Measurements from ENCODE around the gene KLF3. TPM values are rescaled to one million over a fixed set of nuclear protein-coding genes. Genes with fewer than 3 reads are reported as not detected.
A peak's percentile ranks its signal among the peaks of the same experiment; 100 is the strongest.

The KLF3 gene
- total and polyA plus RNA-seq, 2 of the 8 experiments (the other 6 are each of a cell fraction or from before 2014, with no cell fraction given), result 8.0 to 14.9 TPM

- WGBS, 2 experiments (ENCODE audit: extremely low coverage in 1 of 2, insufficient coverage in 1 of 2, insufficient read length in 1 of 2, insufficient replicate concordance in 2 of 2, low coverage in 1 of 2, low lambda C conversion rate in 2 of 2, missing lambda C conversion rate in 1 of 2), result 59% methylated on average over 23 of the region's 23 CpGs; no CpG with 5 or more reads in 1 of the 2 experiments
- Histone ChIP-seq H4K5ac (ENCODE audit: insufficient read length, low read depth, low read length) (no peak overlapping the region), H4K8ac (ENCODE audit: extremely low read depth, insufficient read depth, low read length) (no peak overlapping the region)
- TF ChIP-seq USF2 (IDR thresholded peaks at IDR 0.05; ENCODE audit: low read length) (no peak), GTF2F1 (IDR thresholded peaks at IDR 0.05; ENCODE audit: borderline replicate concordance, low read depth, low read length) (no peak), JUN (IDR thresholded peaks at IDR 0.05; ENCODE audit: low read depth, low read length) (no peak), RAD21 (IDR thresholded peaks at IDR 0.05 in 1 of 2, conservative IDR thresholded peaks at IDR 0.05 in 1 of 2; ENCODE audit: low read depth in 2 of 2, low read length in 2 of 2) (peak; percentile 95 to 97), ATF2 (IDR thresholded peaks at IDR 0.05; ENCODE audit: low read length) (no peak; the same call in 1 of the 2 replicates), CBX5 (IDR thresholded peaks at IDR 0.05; ENCODE audit: low read depth, low read length) (no peak), NANOG (IDR thresholded peaks at IDR 0.05; ENCODE audit: insufficient read depth, low read depth, low read length, poor library complexity, severe bottlenecking) (no peak), NRF1 (IDR thresholded peaks at IDR 0.05; ENCODE audit: low read depth, low read length) (no peak)
These were observed 67.0 kb downstream of the KLF3 start for GRCh38 chr4:38730830-38731646.

More at GRCh38 chr4:38730830-38731646, 67.0 kb downstream of the KLF3 start:
- Histone ChIP-seq H3K18ac (ENCODE audit: extremely low read depth, low read length) (no peak overlapping the region), H4K91ac (replicated peaks; ENCODE audit: insufficient read length, low read length) (no peak overlapping the region), H2BK120ac (replicated peaks; ENCODE audit: low read depth, low read length) (no peak overlapping the region), H3K4ac (replicated peaks; ENCODE audit: insufficient read length, low read depth, low read length) (no peak overlapping the region), H2BK20ac (ENCODE audit: low read length) (no peak overlapping the region), H3K4me2 (ENCODE audit: insufficient read depth in 1 of 2, low read depth in 2 of 2, low read length in 2 of 2) (no peak overlapping the region), H3K9me3 (ENCODE audit: insufficient read depth in 2 of 2, low read depth in 1 of 2, low read length in 1 of 2) (peaks cover 0 to 6% of the 10 kb centered on the region in 2 experiments; a peak in 1 of 4 replicates), H3K23me2 (ENCODE audit: low read depth, low read length) (peaks cover 14% of the 10 kb centered on the region; the same call in 1 of the 2 replicates), H3K27me3 (replicated peaks in 1 of 4; ENCODE audit: control insufficient read depth in 3 of 4, extremely low read depth in 1 of 4, insufficient read depth in 3 of 4, low read length in 3 of 4) (no peaks in the 10 kb centered on the region), H2AFZ (ENCODE audit: low read length) (peak overlapping the region; percentile 36; the same call in 1 of the 2 replicates), H3K14ac (ENCODE audit: insufficient read length) (no peak overlapping the region), H3K4me3 (ENCODE audit: extremely low read depth in 1 of 4, insufficient read depth in 2 of 4, low read depth in 3 of 4, low read length in 4 of 4) (no peak overlapping the region), H2BK15ac (ENCODE audit: low read length) (no peak overlapping the region), H3K56ac (replicated peaks; ENCODE audit: insufficient read length, low read depth, low read length) (no peak overlapping the region), H4K20me1 (replicated peaks in 1 of 2; ENCODE audit: control insufficient read depth in 1 of 2, insufficient read depth in 2 of 2, low read length in 2 of 2) (peaks cover 0 to 8% of the 10 kb centered on the region in 2 experiments), H3K79me1 (ENCODE audit: low read depth, low read length) (no peaks in the 10 kb centered on the region), H2BK12ac (ENCODE audit: low read depth, low read length) (no peak overlapping the region), H3K4me1 (replicated peaks in 1 of 4; ENCODE audit: control insufficient read depth in 3 of 4, insufficient read depth in 4 of 4, low read length in 3 of 4) (peaks cover 0 to 3% (median 1%) of the 10 kb centered on the region in 4 experiments; a peak in 2 of 7 replicates), H3K23ac (ENCODE audit: insufficient read length) (no peak overlapping the region), H3K36me3 (ENCODE audit: control insufficient read depth in 2 of 4, insufficient read depth in 4 of 4, low read length in 3 of 4) (no peaks in the 10 kb centered on the region), H3K79me2 (ENCODE audit: control insufficient read depth in 1 of 2, insufficient read depth in 2 of 2, low read length in 2 of 2) (no peaks in the 10 kb centered on the region), H2BK5ac (ENCODE audit: low read depth, low read length) (no peak overlapping the region), H3K9ac (replicated peaks in 1 of 4; ENCODE audit: extremely low read depth in 1 of 4, low read depth in 3 of 4, low read length in 3 of 4) (no peak overlapping the region), H3K27ac (ENCODE audit: low read depth, low read length) (no peak overlapping the region), H2AK5ac (ENCODE audit: low read depth, low read length) (no peak overlapping the region)
- CTCF ChIA-PET (ENCODE audit: partially characterized antibody), result interaction anchor here (0.5 to 6.6 kb wide), 29 partner anchors 8 to 668 kb away, joined by 3 to 79 read pairs (median 5); no protein-coding TSS in a partner anchor
- FAIRE-seq (no peak), DNase-seq (ENCODE audit: low read depth in 1 of 2, low spot score in 2 of 2) (peak; percentile 62 to 96)
- POLR2A ChIA-PET (ENCODE audit: partially characterized antibody), result no interaction called here
